Adipocyte (in vitro differentiated cells): Measurements from ENCODE around the gene AQP3.

Experiments
- DNase-seq: peaks from one replicate; pipeline ENCODE4 v3.0.0-alpha.2; 2015; ENCODE audit warnings: low read depth
- H3K27me3 ChIP-seq: replicated peaks from 2 replicates; pipeline ENCODE4 v1.7.0; 2013; ENCODE audit warnings: mild to moderate bottlenecking, low read length, moderate library complexity; ENCODE audit not compliant: control insufficient read depth, insufficient read depth
- H3K36me3 ChIP-seq: 2 replicates; pipeline ENCODE4 v1.7.0; 2013; ENCODE audit warnings: low read length, mild to moderate bottlenecking, moderate library complexity; ENCODE audit not compliant: control insufficient read depth, insufficient read depth, severe bottlenecking
- H3K4me1 ChIP-seq: 2 replicates; pipeline ENCODE4 v1.7.0; 2013; ENCODE audit warnings: mild to moderate bottlenecking, low read length, moderate library complexity; ENCODE audit not compliant: control insufficient read depth, insufficient read depth
- H3K4me3 ChIP-seq: 2 replicates; pipeline ENCODE4 v1.7.0; 2013; ENCODE audit warnings: mild to moderate bottlenecking, low read length, moderate library complexity
- H3K9ac ChIP-seq: 2 replicates; pipeline ENCODE4 v1.7.0; 2013; ENCODE audit warnings: mild to moderate bottlenecking, low read length, moderate library complexity
- H3K9me3 ChIP-seq: 2 replicates; pipeline ENCODE4 v1.7.0; 2013; ENCODE audit warnings: mild to moderate bottlenecking, low read length, moderate library complexity; ENCODE audit not compliant: control insufficient read depth

Gene AQP3

DNA sequence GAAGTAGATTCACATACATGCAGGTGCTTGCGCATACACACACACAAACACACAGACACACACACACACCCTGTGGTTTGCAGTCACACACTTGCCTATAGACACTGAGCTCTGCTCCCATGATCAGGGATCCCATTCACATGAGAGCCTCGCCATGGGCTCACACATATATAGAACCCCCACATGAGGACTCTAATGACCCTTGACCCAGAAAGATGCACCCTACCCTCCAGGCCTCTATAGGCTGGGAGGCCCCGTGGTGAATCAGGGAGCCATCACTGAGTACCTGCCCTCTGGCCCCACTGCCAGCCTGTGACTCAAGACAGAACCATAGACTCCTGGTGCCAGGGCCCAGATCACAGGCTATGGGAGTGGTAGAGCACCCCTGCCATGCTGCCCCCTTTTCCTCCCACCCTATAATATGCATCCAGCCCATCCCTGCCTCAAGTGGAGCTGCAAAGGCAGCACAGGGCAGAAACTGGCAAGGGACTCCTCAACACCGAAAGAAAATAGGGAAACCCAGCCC is 3.3 kb upstream of the AQP3 start:
- no peak for DNase-seq
- H3K36me3 ChIP-seq: no peaks in the 10 kb centered on the region
- H3K9ac ChIP-seq: no peak overlapping the region
- no peaks in the 10 kb centered on the region for H3K9me3 ChIP-seq
- peaks cover 24% of the 10 kb centered on the region for H3K4me1 ChIP-seq
- H3K27me3 ChIP-seq: peaks cover 7% of the 10 kb centered on the region
- H3K4me3 ChIP-seq: no peak overlapping the region

DNA sequence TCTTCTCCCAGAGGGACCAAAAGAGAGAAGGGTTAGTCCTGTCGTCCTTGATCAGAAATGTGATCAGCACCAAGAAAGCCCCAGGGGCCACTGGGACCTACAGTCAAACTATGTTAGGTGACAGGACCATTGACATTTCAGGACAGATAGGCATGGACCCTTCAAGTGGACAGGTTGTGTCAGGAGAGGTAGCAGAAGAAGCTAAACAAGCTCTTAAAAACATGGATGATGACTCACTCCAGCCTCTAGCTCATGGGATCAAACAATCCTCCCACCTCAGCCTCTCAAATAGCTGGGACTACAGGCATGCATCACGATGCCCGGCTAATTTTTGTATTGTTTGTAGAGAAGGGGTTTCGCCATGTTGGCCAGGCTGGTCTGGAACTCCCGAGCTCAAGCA is 2.3 kb upstream of the AQP3 start:
- Histone ChIP-seq H3K9me3 (no peaks in the 10 kb centered on the region), H3K9ac (no peak overlapping the region), H3K4me1 (peaks cover 27% of the 10 kb centered on the region), H3K4me3 (no peak overlapping the region), H3K36me3 (no peaks in the 10 kb centered on the region), H3K27me3 (peaks cover 7% of the 10 kb centered on the region)
- DNase-seq: no peak

- no peak for DNase-seq
- Histone ChIP-seq H3K36me3 (no peaks in the 10 kb centered on the region), H3K4me1 (peaks cover 24% of the 10 kb centered on the region), H3K9me3 (no peaks in the 10 kb centered on the region), H3K27me3 (peaks cover 7% of the 10 kb centered on the region), H3K4me3 (peak overlapping the region; percentile 86), H3K9ac (peak overlapping the region; percentile 58)
Measured at GRCh38 chr9:33447799-33448553, 583 bp upstream of the AQP3 start.

DNA sequence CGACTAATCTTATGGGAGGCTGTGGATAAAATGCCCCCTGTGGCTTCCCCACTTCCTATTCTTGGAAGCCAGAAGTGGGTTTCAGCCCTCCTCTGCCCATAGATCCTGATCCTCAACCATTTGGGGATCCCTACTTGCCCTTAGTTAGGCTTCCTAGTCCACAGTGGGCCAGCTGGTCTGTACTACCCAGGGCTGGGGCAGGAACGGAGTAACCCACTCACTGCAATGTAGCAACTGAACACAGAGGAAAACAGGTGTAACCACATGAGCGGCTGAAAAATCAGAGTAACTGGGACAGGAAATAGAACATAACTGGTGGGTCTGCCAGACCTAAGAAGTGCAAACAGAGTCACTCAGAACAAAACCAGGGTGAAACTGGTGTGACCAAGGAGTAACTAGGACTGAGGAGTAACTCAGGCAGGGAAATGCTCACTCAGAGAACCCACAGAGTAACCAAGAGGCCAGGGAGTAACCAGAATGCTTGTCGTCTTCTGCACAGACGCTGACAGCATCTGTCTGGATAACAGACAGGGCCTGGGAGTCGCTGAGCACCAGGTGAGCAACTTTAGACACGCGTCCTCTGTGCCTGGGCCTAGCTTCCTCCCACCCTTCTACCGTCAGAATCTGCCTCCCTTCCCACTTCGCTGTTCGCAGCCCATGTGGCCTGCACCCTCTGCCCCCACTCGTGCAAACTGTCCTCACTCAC is 1.0 kb downstream of the AQP3 start:
- no peaks in the 10 kb centered on the region for H3K9me3 ChIP-seq
- H3K4me1 ChIP-seq: peaks cover 23% of the 10 kb centered on the region
- peak overlapping the region; percentile 86 for H3K4me3 ChIP-seq
- H3K36me3 ChIP-seq: peaks cover 13% of the 10 kb centered on the region
- peaks cover 7% of the 10 kb centered on the region for H3K27me3 ChIP-seq
- H3K9ac ChIP-seq: peak overlapping the region; percentile 85
- no peak for DNase-seq

DNA sequence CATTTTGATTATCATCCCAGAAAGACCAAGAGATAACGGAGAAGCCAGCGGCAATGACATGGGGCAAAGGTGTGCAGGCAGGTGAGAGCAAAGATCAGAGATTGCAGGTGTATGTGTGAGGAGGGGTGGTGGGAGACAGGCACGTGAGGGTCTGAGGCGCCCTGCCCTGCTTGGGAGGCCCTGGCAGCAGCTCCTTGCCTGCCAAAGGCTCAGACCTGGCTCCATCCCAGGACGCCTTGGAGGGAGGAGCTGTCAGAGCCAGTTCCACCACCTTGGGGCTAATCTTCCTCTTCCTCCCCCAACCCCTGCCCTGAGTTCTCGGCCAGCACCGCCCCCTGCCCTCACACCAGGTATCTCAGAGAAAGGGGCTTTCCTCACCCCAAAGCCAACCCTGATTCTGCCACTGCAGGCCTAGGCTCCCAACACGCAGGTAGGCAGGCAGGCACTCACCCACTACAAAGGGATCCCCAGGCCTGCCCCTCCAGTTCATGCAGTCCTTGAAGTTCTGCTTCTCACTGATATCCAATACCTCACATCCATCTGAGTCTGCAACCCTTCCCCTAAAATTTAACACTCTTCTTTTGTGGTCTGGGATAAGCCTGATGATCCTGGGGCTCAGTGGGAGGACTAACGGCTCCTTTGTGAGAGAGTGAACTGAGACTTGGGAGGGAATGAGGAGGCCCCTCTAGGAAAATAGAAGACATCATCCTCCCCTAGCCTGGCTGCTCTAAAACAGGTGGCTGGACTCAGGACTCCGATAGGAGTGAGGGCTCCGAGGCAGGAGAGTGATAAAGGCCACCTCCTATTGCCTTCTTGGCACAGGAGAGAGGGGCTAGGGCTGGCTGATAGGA is 1.8 kb downstream of the AQP3 start:
- peaks cover 7% of the 10 kb centered on the region for H3K27me3 ChIP-seq
- H3K4me3 ChIP-seq: peak overlapping the region; percentile 86
- peaks cover 23% of the 10 kb centered on the region for H3K4me1 ChIP-seq
- no peak for DNase-seq
- H3K9ac ChIP-seq: no peak overlapping the region
- H3K36me3 ChIP-seq: peaks cover 13% of the 10 kb centered on the region
- H3K9me3 ChIP-seq: no peaks in the 10 kb centered on the region

DNA sequence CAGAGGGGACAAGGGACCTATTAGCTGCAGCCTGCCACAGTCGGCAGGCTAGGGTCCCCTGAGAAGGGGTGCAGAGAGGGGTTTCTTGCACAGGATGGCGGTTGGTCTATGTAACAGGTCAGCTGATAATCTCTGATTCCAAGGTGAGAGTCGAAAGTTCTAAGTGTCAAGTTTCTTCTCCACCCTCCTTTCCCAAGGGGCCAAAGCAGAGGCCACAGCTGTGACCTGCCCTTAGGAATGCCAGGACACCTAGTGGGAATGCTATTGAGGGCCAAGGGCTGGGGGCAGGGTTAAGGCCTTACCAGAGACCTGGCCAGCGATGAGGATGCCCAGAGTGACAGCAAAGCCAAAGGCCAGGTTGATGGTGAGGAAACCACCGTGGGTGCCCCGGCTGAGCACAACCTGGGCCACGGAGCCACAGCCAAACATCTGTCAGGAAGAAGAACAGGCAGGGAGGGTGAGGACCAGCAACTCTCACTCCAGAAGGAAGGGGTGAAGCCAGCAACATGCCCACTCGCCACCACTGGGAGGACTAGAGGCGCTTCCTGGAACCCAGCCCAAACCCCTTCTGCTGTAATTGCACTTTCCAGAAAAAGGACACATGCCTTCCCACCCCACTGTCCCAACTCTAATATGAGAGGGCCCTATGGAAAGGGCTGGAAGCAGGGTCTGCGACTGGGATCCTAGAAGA is 3.8 kb downstream of the AQP3 start:
- peaks cover 13% of the 10 kb centered on the region for H3K36me3 ChIP-seq
- no peak overlapping the region for H3K4me3 ChIP-seq
- H3K27me3 ChIP-seq: peaks cover 11% of the 10 kb centered on the region
- peaks cover 33% of the 10 kb centered on the region for H3K4me1 ChIP-seq
- H3K9me3 ChIP-seq: no peaks in the 10 kb centered on the region
- H3K9ac ChIP-seq: no peak overlapping the region
- DNase-seq: no peak

- Histone ChIP-seq H3K27me3 (peaks cover 8% of the 10 kb centered on the region), H3K9ac (no peak overlapping the region), H3K36me3 (peaks cover 13% of the 10 kb centered on the region), H3K4me3 (no peak overlapping the region), H3K4me1 (peaks cover 32% of the 10 kb centered on the region), H3K9me3 (no peaks in the 10 kb centered on the region)
- DNase-seq: no peak
Measured at GRCh38 chr9:33443047-33443446, 4.3 kb downstream of the AQP3 start.

- Histone ChIP-seq H3K36me3 (peaks cover 13% of the 10 kb centered on the region), H3K9ac (no peak overlapping the region), H3K27me3 (peaks cover 4% of the 10 kb centered on the region), H3K4me3 (no peak overlapping the region), H3K4me1 (peaks cover 27% of the 10 kb centered on the region), H3K9me3 (no peaks in the 10 kb centered on the region)
- DNase-seq: no peak
Measured at GRCh38 chr9:33442125-33442524, 5.3 kb downstream of the AQP3 start.

DNA sequence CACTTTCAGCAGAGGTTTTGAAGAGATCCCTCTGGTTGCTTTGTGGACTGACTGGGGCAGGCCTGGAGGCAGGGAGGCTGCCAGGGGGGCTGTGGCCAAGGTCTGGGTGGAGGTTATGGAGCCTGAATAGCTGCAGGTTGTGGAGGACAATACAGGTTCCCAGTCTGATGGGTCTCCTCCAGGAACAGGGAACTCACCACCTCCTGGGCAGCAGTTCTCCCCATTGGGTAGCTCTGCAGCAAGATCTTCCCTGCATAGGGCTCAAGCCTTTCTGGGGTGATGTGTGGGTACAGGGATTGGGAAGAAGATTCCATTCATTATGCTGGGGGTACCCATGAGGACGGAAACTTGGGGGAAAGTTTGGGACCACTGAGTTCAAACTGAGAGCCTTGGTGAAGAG is 6.8 kb downstream of the AQP3 start:
- H3K9ac ChIP-seq: no peak overlapping the region
- no peaks in the 10 kb centered on the region for H3K9me3 ChIP-seq
- H3K4me3 ChIP-seq: no peak overlapping the region
- peaks cover 18% of the 10 kb centered on the region for H3K4me1 ChIP-seq
- H3K27me3 ChIP-seq: peaks cover 14% of the 10 kb centered on the region
- peaks cover 13% of the 10 kb centered on the region for H3K36me3 ChIP-seq
- no peak for DNase-seq

DNA sequence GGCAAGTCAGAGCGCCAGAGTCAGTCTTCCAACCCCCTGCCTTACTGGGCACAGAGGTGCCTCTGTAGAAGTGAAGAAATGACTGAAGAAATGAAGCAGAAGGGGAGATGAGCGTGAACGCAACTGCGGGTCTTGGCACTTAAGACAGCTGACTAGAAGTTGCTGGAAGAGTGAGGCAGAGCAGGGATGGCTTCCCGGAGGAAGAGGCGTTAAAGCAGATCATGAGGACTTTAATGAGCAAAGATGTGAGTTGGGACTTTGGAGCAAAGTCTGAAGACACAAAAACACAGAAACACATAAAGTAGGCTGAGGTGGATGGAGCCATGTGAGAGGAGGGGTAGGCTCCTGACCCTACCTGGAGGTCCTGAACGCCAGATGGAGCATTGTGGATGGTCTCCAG is 7.2 kb downstream of the AQP3 start:
- H3K27me3 ChIP-seq: peaks cover 18% of the 10 kb centered on the region

More for the DNA sequence above, 7.2 kb downstream of the AQP3 start:
- H3K4me3 ChIP-seq: no peak overlapping the region
- H3K9me3 ChIP-seq: no peaks in the 10 kb centered on the region
- H3K36me3 ChIP-seq: peaks cover 13% of the 10 kb centered on the region
- DNase-seq: no peak
- H3K4me1 ChIP-seq: peaks cover 16% of the 10 kb centered on the region
- no peak overlapping the region for H3K9ac ChIP-seq
